MM.1S (cell line): ENCODE results near the gene GLIPR2.

Source experiments
- DNase-seq: peaks from one replicate; pipeline ENCODE4 v3.0.0-alpha.2; 2015
- H2AFZ ChIP-seq: fragments of 300-600 bp; sonication (generic); 2 replicates; pipeline ENCODE4 v1.6.0; 2016; ENCODE audit warnings: antibody characterized with exemption, low read length
- H3F3A ChIP-seq: fragments of 300-600 bp; sonication (generic); 2 replicates; pipeline ENCODE4 v1.6.1; 2016; ENCODE audit warnings: mild to moderate bottlenecking, antibody characterized with exemption, low read length, moderate library complexity, mixed read lengths; ENCODE audit not compliant: insufficient read depth
- H3K27ac ChIP-seq: fragments of 300-600 bp; sonication (generic); 2 replicates; pipeline ENCODE4 v1.5.1; 2016; ENCODE audit warnings: mild to moderate bottlenecking, low read length
- H3K27me3 ChIP-seq: fragments of 300-600 bp; sonication (generic); replicated peaks from 2 replicates; pipeline ENCODE4 v1.6.0; 2016; ENCODE audit warnings: low read length; ENCODE audit not compliant: insufficient read depth
- H3K36me3 ChIP-seq: fragments of 300-600 bp; sonication (generic); replicated peaks from 2 replicates; pipeline ENCODE4 v1.6.1; 2016; ENCODE audit warnings: mild to moderate bottlenecking, low read length, mixed read lengths; ENCODE audit not compliant: insufficient read depth
- H3K4me1 ChIP-seq: fragments of 300-600 bp; sonication (generic); 2 replicates; pipeline ENCODE4 v1.6.1; 2016; ENCODE audit warnings: low read length, mixed read lengths
- H3K4me2 ChIP-seq: fragments of 300-600 bp; sonication (generic); 2 replicates; pipeline ENCODE4 v1.6.0; 2016; ENCODE audit warnings: low read depth, low read length
- H3K4me3 ChIP-seq: fragments of 300-600 bp; sonication (generic); 2 replicates; pipeline ENCODE4 v1.5.1; 2016; ENCODE audit warnings: low read length, mixed read lengths
- H3K79me2 ChIP-seq: fragments of 300-600 bp; sonication (generic); 2 replicates; pipeline ENCODE4 v1.6.1; 2016; ENCODE audit warnings: mixed run types, low read length, mixed read lengths
- H3K9ac ChIP-seq: fragments of 300-600 bp; sonication (generic); 2 replicates; pipeline ENCODE4 v1.6.1; 2016; ENCODE audit warnings: low read length, mixed read lengths
- H3K9me2 ChIP-seq: fragments of 300-600 bp; sonication (generic); replicated peaks from 2 replicates; pipeline ENCODE4 v1.6.1; 2016; ENCODE audit warnings: mild to moderate bottlenecking, low read length, mixed read lengths; ENCODE audit not compliant: insufficient read depth
- H3K9me3 ChIP-seq: fragments of 300-600 bp; sonication (generic); replicated peaks from 2 replicates; pipeline ENCODE4 v1.6.1; 2016; ENCODE audit warnings: mild to moderate bottlenecking, low read length, mixed read lengths; ENCODE audit not compliant: insufficient read depth
- H4K20me1 ChIP-seq: fragments of 300-600 bp; sonication (generic); 2 replicates; pipeline ENCODE4 v1.6.1; 2016; ENCODE audit warnings: mild to moderate bottlenecking, low read length, moderate library complexity, mixed read lengths; ENCODE audit not compliant: insufficient read depth
- CTCF ChIP-seq: fragments of 300-600 bp; sonication (generic); IDR thresholded peaks from 2 replicates; pipeline ENCODE4 v1.5.1; 2016; ENCODE audit warnings: antibody characterized with exemption, low read length, mixed read lengths
- EZH2 ChIP-seq: fragments of 300-600 bp; sonication (generic); optimal IDR thresholded peaks from 2 replicates; pipeline ENCODE3; 2017; ENCODE audit warnings: low read depth, mild to moderate bottlenecking, antibody characterized with exemption, low read length, mixed read lengths
- EZH2phosphoT487 ChIP-seq: fragments of 300-600 bp; sonication (generic); IDR thresholded peaks from 2 replicates; pipeline ENCODE4 v1.6.1; 2018; ENCODE audit warnings: antibody characterized with exemption, low read length

The GLIPR2 gene

GRCh38 chr9:36166168-36166927 is 29.8 kb downstream of the GLIPR2 start:
- no peaks in the 10 kb centered on the region for H3K9me3 ChIP-seq
- no peaks in the 10 kb centered on the region for H3K9me2 ChIP-seq
- H4K20me1 ChIP-seq: no peaks in the 10 kb centered on the region
- H2AFZ ChIP-seq: peak overlapping the region; percentile 94
- TF ChIP-seq EZH2: no peak
- no peak for TF ChIP-seq EZH2phosphoT487
- TF ChIP-seq CTCF: peak; percentile 91
- H3K9ac ChIP-seq: peak overlapping the region; percentile 17; the same call in 1 of the 2 replicates
- DNase-seq: peak; percentile 86
- H3K79me2 ChIP-seq: no peaks in the 10 kb centered on the region
- H3K4me2 ChIP-seq: peak overlapping the region; percentile 80
- H3K36me3 ChIP-seq: no peaks in the 10 kb centered on the region
- H3F3A ChIP-seq: 0 out of 2 replicates have a peak, but pooled peaks cover 3% of the 10 kb centered on the region
- no peaks in the 10 kb centered on the region for H3K4me1 ChIP-seq
- H3K27me3 ChIP-seq: no peaks in the 10 kb centered on the region
- H3K27ac ChIP-seq: no peak overlapping the region
- H3K4me3 ChIP-seq: peak overlapping the region; percentile 76

- no peak within 1 kb of the TSS for H3K4me3 ChIP-seq
- H3F3A ChIP-seq: 0 out of 2 replicates have a peak, but pooled peaks cover 3% of the 10 kb centered on the region
- H3K27me3 ChIP-seq: no peaks in the 10 kb centered on the region
- no peak for DNase-seq
- H3K9me2 ChIP-seq: no peaks in the 10 kb centered on the region
- H3K4me2 ChIP-seq: no peak within 1 kb of the TSS
- no peak within 1 kb of the TSS for H3K27ac ChIP-seq
- H4K20me1 ChIP-seq: no peaks in the 10 kb centered on the region
- H3K36me3 ChIP-seq: no peaks in the 10 kb centered on the region
- TF ChIP-seq EZH2: no peak
- no peak for TF ChIP-seq CTCF
- TF ChIP-seq EZH2phosphoT487: no peak
- H3K79me2 ChIP-seq: no peaks in the 10 kb centered on the region
- H3K4me1 ChIP-seq: no peaks in the 10 kb centered on the region
- H2AFZ ChIP-seq: no peak within 1 kb of the TSS
- no peak within 1 kb of the TSS for H3K9ac ChIP-seq
- no peaks in the 10 kb centered on the region for H3K9me3 ChIP-seq
Observed at GRCh38 chr9:36169166-36169565, 32.6 kb downstream of the GLIPR2 start, which contains the start of gene CCIN. Gene CCIN (plus strand): TSS chr9:36169388. CDS start chr9:36169503, 115 bp downstream.

- H3K4me1 ChIP-seq: no peaks in the 10 kb centered on the region
- H3K36me3 ChIP-seq: no peaks in the 10 kb centered on the region
- no peaks in the 10 kb centered on the region for H3K27me3 ChIP-seq
- no peak overlapping the region for H3K4me3 ChIP-seq
- H3K9me3 ChIP-seq: no peaks in the 10 kb centered on the region
- H3K79me2 ChIP-seq: no peaks in the 10 kb centered on the region
- no peaks in the 10 kb centered on the region for H4K20me1 ChIP-seq
- no peak overlapping the region for H3K9ac ChIP-seq
- no peak overlapping the region for H3K4me2 ChIP-seq
- H3K27ac ChIP-seq: no peak overlapping the region
- no peak for DNase-seq
- no peak overlapping the region for H2AFZ ChIP-seq
- no peak for TF ChIP-seq EZH2
- TF ChIP-seq CTCF: no peak
- TF ChIP-seq EZH2phosphoT487: no peak
- H3K9me2 ChIP-seq: no peaks in the 10 kb centered on the region
- 0 out of 2 replicates have a peak, but pooled peaks cover 3% of the 10 kb centered on the region for H3F3A ChIP-seq
Observed at GRCh38 chr9:36169708-36170107, 33.2 kb downstream of the GLIPR2 start.
